T-helper 2 cell (primary cell): ENCODE results near the gene EEFSEC.

Source experiments
- DNase-seq, 5 experiments: peaks; one replicate each; pipeline versions ENCODE4 v3.0.0 to v3.0.0-alpha.2; 2012 to 2022

EEFSEC gene

GRCh38 chr3:128245460-128245859 lies 92.2 kb downstream of the EEFSEC start:
- no peak for DNase-seq

- DNase-seq: no peak
These were observed 94.6 kb downstream of the EEFSEC start for GRCh38 chr3:128247666-128248409.

GRCh38 chr3:128252083-128252482 lies 98.8 kb downstream of the EEFSEC start:
- DNase-seq: no peak

- DNase-seq: no peak
These were observed 99.9 kb downstream of the EEFSEC start for GRCh38 chr3:128253150-128253549.

- DNase-seq: no peak
These were observed 100.8 kb downstream of the EEFSEC start for GRCh38 chr3:128254066-128254590.

GRCh38 chr3:128254967-128255366 lies 101.7 kb downstream of the EEFSEC start:
- DNase-seq: no peak

GRCh38 chr3:128256131-128256530 lies 102.8 kb downstream of the EEFSEC start:
- no peak for DNase-seq

- no peak for DNase-seq
These were observed 104.4 kb downstream of the EEFSEC start for GRCh38 chr3:128257632-128258031.

- no peak for DNase-seq
These were observed 107.0 kb downstream of the EEFSEC start for GRCh38 chr3:128260275-128260674.

- no peak for DNase-seq
These were observed 109.2 kb downstream of the EEFSEC start for GRCh38 chr3:128262457-128262856.

GRCh38 chr3:128263118-128263517 lies 109.8 kb downstream of the EEFSEC start:
- no peak for DNase-seq

GRCh38 chr3:128263946-128264345 lies 110.7 kb downstream of the EEFSEC start:
- DNase-seq: no peak

- DNase-seq: no peak
These were observed 113.2 kb downstream of the EEFSEC start for GRCh38 chr3:128266453-128266852.

GRCh38 chr3:128267541-128267940 lies 114.3 kb downstream of the EEFSEC start:
- DNase-seq: no peak

- DNase-seq: no peak
These were observed 115.9 kb downstream of the EEFSEC start for GRCh38 chr3:128269006-128269775.

GRCh38 chr3:128269796-128270195 lies 116.5 kb downstream of the EEFSEC start:
- DNase-seq: no peak

GRCh38 chr3:128270559-128271492 lies 117.5 kb downstream of the EEFSEC start:
- DNase-seq: no peak

- DNase-seq: no peak
These were observed 118.5 kb downstream of the EEFSEC start for GRCh38 chr3:128271536-128272332.

GRCh38 chr3:128273109-128273840 lies 120.0 kb downstream of the EEFSEC start:
- no peak for DNase-seq

- no peak for DNase-seq
These were observed 120.7 kb downstream of the EEFSEC start for GRCh38 chr3:128273841-128274573.
